ENCODE results near the gene AGPAT2.
A peak's percentile ranks its signal among the peaks of the same experiment; 100 is the strongest.

Gene AGPAT2

GRCh38 chr9:136686794-136687711 lies at the start of gene AGPAT2:
Gene AGPAT2 (minus strand): TSS chr9:136687457. CDS start chr9:136687357, 100 bp downstream.
- peak; percentile 65 for DNase-seq

GRCh38 chr9:136735812-136736480 lies 48.7 kb upstream of the AGPAT2 start:
- DNase-seq = no peak

- DNase-seq = no peak
Measured at GRCh38 chr9:136734837-136735496, 47.7 kb upstream of the AGPAT2 start.

- no peak for DNase-seq
Measured at GRCh38 chr9:136733611-136734010, 46.4 kb upstream of the AGPAT2 start.

- DNase-seq = no peak
Measured at GRCh38 chr9:136732444-136733178, 45.4 kb upstream of the AGPAT2 start.

- no peak for DNase-seq
Measured at GRCh38 chr9:136729926-136730325, 42.7 kb upstream of the AGPAT2 start.

GRCh38 chr9:136729144-136729543 lies 41.9 kb upstream of the AGPAT2 start:
- no peak for DNase-seq

GRCh38 chr9:136728548-136729123 lies 41.4 kb upstream of the AGPAT2 start:
- no peak for DNase-seq

GRCh38 chr9:136728080-136728547 lies 40.9 kb upstream of the AGPAT2 start:
- DNase-seq = peak; percentile 95

GRCh38 chr9:136726631-136727191 lies 39.5 kb upstream of the AGPAT2 start:
- no peak for DNase-seq

- no peak for DNase-seq
Measured at GRCh38 chr9:136726118-136726517, 38.9 kb upstream of the AGPAT2 start.

- no peak for DNase-seq
Measured at GRCh38 chr9:136725612-136726011, 38.4 kb upstream of the AGPAT2 start.

GRCh38 chr9:136724772-136725171 lies 37.5 kb upstream of the AGPAT2 start:
- no peak for DNase-seq

GRCh38 chr9:136723989-136724388 lies 36.7 kb upstream of the AGPAT2 start:
- DNase-seq = no peak

- DNase-seq = no peak
Measured at GRCh38 chr9:136723362-136723976, 36.2 kb upstream of the AGPAT2 start.

- no peak for DNase-seq
Measured at GRCh38 chr9:136722969-136723356, 35.7 kb upstream of the AGPAT2 start.

GRCh38 chr9:136722093-136722968 lies 35.1 kb upstream of the AGPAT2 start:
- DNase-seq = no peak

- DNase-seq = no peak
Measured at GRCh38 chr9:136721339-136722092, 34.3 kb upstream of the AGPAT2 start.

- no peak for DNase-seq
Measured at GRCh38 chr9:136720898-136721338, 33.7 kb upstream of the AGPAT2 start.

All from activated CD8-positive, alpha-beta memory T cell treated with anti-CD3 and anti-CD28 coated beads, Interleukin-2, amount 50 U/mL, for 4 hours (primary cell).